ENCODE results near the gene MORC1. TPM values are rescaled to one million over a fixed set of nuclear protein-coding genes. Genes with fewer than 3 reads are reported as not detected.

MORC1 gene
- total RNA-seq, 2 experiments from 2014 or later = not detected

- H3K9me3 Mint-ChIP-seq = peaks cover 3% of the 10 kb centered on the region
- no peaks in the 10 kb centered on the region for H3K36me3 Mint-ChIP-seq
- no peak overlapping the region for H3K4me3 Mint-ChIP-seq
These were observed 60.9 kb downstream of the MORC1 start for GRCh38 chr3:109057056-109057455.

GRCh38 chr3:109050591-109051167 lies 67.3 kb downstream of the MORC1 start:
- ChIA-PET CTCF (interaction anchor here (0.6 to 2.0 kb wide), 5 partner anchors 11 to 328 kb away, joined by 3 to 8 read pairs (median 4); no protein-coding TSS in a partner anchor), POLR2A (no interaction called here)
- Mint-ChIP-seq H3K4me1 (ENCODE audit: low read depth) (no peaks in the 10 kb centered on the region), H3K27ac (no peak overlapping the region), H3K36me3 (no peaks in the 10 kb centered on the region), H3K9me3 (peaks cover 3% of the 10 kb centered on the region), H3K4me3 (no peak overlapping the region), H3K27me3 (peaks cover 5% of the 10 kb centered on the region)
- peak; percentile 20 for DNase-seq
- intact Hi-C loops (cut with micrococcal nuclease) = no loop called here

More at GRCh38 chr3:109057056-109057455, 60.9 kb downstream of the MORC1 start:
- no peak for DNase-seq
- CTCF ChIA-PET = interaction anchor here (1.1 kb wide), 1 partner anchor 33 kb away, joined by 3 read pairs; no protein-coding TSS in a partner anchor
- intact Hi-C loops (cut with micrococcal nuclease) = no loop called here
- H3K27ac Mint-ChIP-seq = no peak overlapping the region
- POLR2A ChIA-PET = no interaction called here
- H3K27me3 Mint-ChIP-seq = peaks cover 24% of the 10 kb centered on the region
- H3K4me1 Mint-ChIP-seq (ENCODE audit: low read depth) = peaks cover 2% of the 10 kb centered on the region

GRCh38 chr3:109047366-109047765 lies 70.6 kb downstream of the MORC1 start:
- H3K4me3 Mint-ChIP-seq = no peak overlapping the region
- H3K4me1 Mint-ChIP-seq (ENCODE audit: low read depth) = no peaks in the 10 kb centered on the region
- DNase-seq = no peak
- ChIA-PET CTCF (interaction anchor here (0.6 to 1.5 kb wide), 2 partner anchors 23 to 35 kb away, joined by 4 to 9 read pairs; no protein-coding TSS in a partner anchor), POLR2A (interaction anchor here (0.6 kb wide), 1 partner anchor 13 kb away, joined by 3 read pairs; no protein-coding TSS in a partner anchor)
- peaks cover under 1% of the 10 kb centered on the region for H3K27me3 Mint-ChIP-seq
- H3K36me3 Mint-ChIP-seq = no peaks in the 10 kb centered on the region
- no peaks in the 10 kb centered on the region for H3K9me3 Mint-ChIP-seq
- no peak overlapping the region for H3K27ac Mint-ChIP-seq
- intact Hi-C loops (cut with micrococcal nuclease) = no loop called here

GRCh38 chr3:109045271-109046040 lies 72.5 kb downstream of the MORC1 start:
- ChIA-PET CTCF (no interaction called here), POLR2A (no interaction called here)
- Mint-ChIP-seq H3K4me1 (ENCODE audit: low read depth) (no peaks in the 10 kb centered on the region), H3K27me3 (no peaks in the 10 kb centered on the region), H3K27ac (no peak overlapping the region), H3K9me3 (no peaks in the 10 kb centered on the region), H3K36me3 (no peaks in the 10 kb centered on the region), H3K4me3 (no peak overlapping the region)
- DNase-seq = no peak
- intact Hi-C loops (cut with micrococcal nuclease) = no loop called here

GRCh38 chr3:109035082-109035481 lies 82.9 kb downstream of the MORC1 start:
- Mint-ChIP-seq H3K27ac (no peak overlapping the region), H3K27me3 (peaks cover 13% of the 10 kb centered on the region), H3K9me3 (no peaks in the 10 kb centered on the region), H3K4me1 (ENCODE audit: low read depth) (no peaks in the 10 kb centered on the region), H3K36me3 (peaks cover 2% of the 10 kb centered on the region), H3K4me3 (no peak overlapping the region)
- intact Hi-C loops (cut with micrococcal nuclease) = no loop called here
- ChIA-PET CTCF (interaction anchor here (4.9 kb wide), 1 partner anchor 12 kb away, joined by 28 read pairs; no protein-coding TSS in a partner anchor), POLR2A (no interaction called here)
- DNase-seq = no peak

GRCh38 chr3:109033000-109033660 lies 84.8 kb downstream of the MORC1 start:
- no peak for DNase-seq
- CTCF ChIA-PET = interaction anchor here (4.9 kb wide), 1 partner anchor 10 kb away, joined by 28 read pairs; no protein-coding TSS in a partner anchor
- peaks cover 2% of the 10 kb centered on the region for H3K36me3 Mint-ChIP-seq
- intact Hi-C loops (cut with micrococcal nuclease) = no loop called here
- no peak overlapping the region for H3K4me3 Mint-ChIP-seq
- no peaks in the 10 kb centered on the region for H3K9me3 Mint-ChIP-seq
- H3K27ac Mint-ChIP-seq = no peak overlapping the region
- H3K27me3 Mint-ChIP-seq = peaks cover 10% of the 10 kb centered on the region
- POLR2A ChIA-PET = no interaction called here
- H3K4me1 Mint-ChIP-seq (ENCODE audit: low read depth) = no peaks in the 10 kb centered on the region

GRCh38 chr3:109028753-109029152 lies 89.2 kb downstream of the MORC1 start:
- DNase-seq = no peak
- Mint-ChIP-seq H3K27ac (no peak overlapping the region), H3K4me3 (no peak overlapping the region), H3K9me3 (no peaks in the 10 kb centered on the region), H3K27me3 (peaks cover 5% of the 10 kb centered on the region), H3K4me1 (ENCODE audit: low read depth) (no peaks in the 10 kb centered on the region), H3K36me3 (no peaks in the 10 kb centered on the region)
- intact Hi-C loops (cut with micrococcal nuclease) = no loop called here
- ChIA-PET POLR2A (no interaction called here), CTCF (no interaction called here)

GRCh38 chr3:109026821-109027220 lies 91.1 kb downstream of the MORC1 start:
- Mint-ChIP-seq H3K27me3 (peaks cover 5% of the 10 kb centered on the region), H3K27ac (no peak overlapping the region)
- CTCF ChIA-PET = interaction anchor here (1.1 to 1.2 kb wide), 2 partner anchors 45 to 56 kb away, joined by 4 to 5 read pairs; no protein-coding TSS in a partner anchor

GRCh38 chr3:109025896-109026295 lies 92.0 kb downstream of the MORC1 start:
- CTCF ChIA-PET = interaction anchor here (0.6 to 3.3 kb wide), 3 partner anchors 46 to 128 kb away, joined by 3 to 51 read pairs (median 4); no protein-coding TSS in a partner anchor
- no peaks in the 10 kb centered on the region for H3K9me3 Mint-ChIP-seq

More at GRCh38 chr3:109026821-109027220, 91.1 kb downstream of the MORC1 start:
- Mint-ChIP-seq H3K36me3 (no peaks in the 10 kb centered on the region), H3K4me1 (ENCODE audit: low read depth) (no peaks in the 10 kb centered on the region), H3K4me3 (no peak overlapping the region), H3K9me3 (no peaks in the 10 kb centered on the region)
- DNase-seq = no peak
- POLR2A ChIA-PET = no interaction called here
- intact Hi-C loops (cut with micrococcal nuclease) = no loop called here

GRCh38 chr3:109023656-109024254 lies 94.2 kb downstream of the MORC1 start:
- ChIA-PET CTCF (interaction anchor here (0.6 to 3.3 kb wide), 47 partner anchors 9 to 1290 kb away, joined by 3 to 51 read pairs (median 3); no protein-coding TSS in a partner anchor), POLR2A (no interaction called here)
- no peak overlapping the region for H3K27ac Mint-ChIP-seq
- H3K9me3 Mint-ChIP-seq = no peaks in the 10 kb centered on the region
- H3K27me3 Mint-ChIP-seq = peaks cover 7% of the 10 kb centered on the region
- H3K4me1 Mint-ChIP-seq (ENCODE audit: low read depth) = no peaks in the 10 kb centered on the region
- DNase-seq = peak; percentile 44
- H3K36me3 Mint-ChIP-seq = no peaks in the 10 kb centered on the region
- intact Hi-C loops (cut with micrococcal nuclease) = loop anchor here (1.0 kb wide), 1 partner anchor 59 kb away; no protein-coding TSS in a partner anchor
- no peak overlapping the region for H3K4me3 Mint-ChIP-seq

More at GRCh38 chr3:109025896-109026295, 92.0 kb downstream of the MORC1 start:
- no peak for DNase-seq
- Mint-ChIP-seq H3K4me3 (no peak overlapping the region), H3K27me3 (peaks cover 5% of the 10 kb centered on the region), H3K36me3 (no peaks in the 10 kb centered on the region), H3K4me1 (ENCODE audit: low read depth) (no peaks in the 10 kb centered on the region), H3K27ac (no peak overlapping the region)
- POLR2A ChIA-PET = interaction anchor here (0.9 kb wide), 1 partner anchor 9 kb away, joined by 3 read pairs; no protein-coding TSS in a partner anchor
- intact Hi-C loops (cut with micrococcal nuclease) = no loop called here

GRCh38 chr3:109023167-109023566 lies 94.8 kb downstream of the MORC1 start:
- H3K4me1 Mint-ChIP-seq (ENCODE audit: low read depth) = no peaks in the 10 kb centered on the region

More at GRCh38 chr3:109023167-109023566, 94.8 kb downstream of the MORC1 start:
- peaks cover 5% of the 10 kb centered on the region for H3K27me3 Mint-ChIP-seq
- H3K27ac Mint-ChIP-seq = no peak overlapping the region
- intact Hi-C loops (cut with micrococcal nuclease) = loop anchor here (1.0 kb wide), 1 partner anchor 59 kb away; no protein-coding TSS in a partner anchor
- no peak overlapping the region for H3K4me3 Mint-ChIP-seq
- ChIA-PET POLR2A (no interaction called here), CTCF (interaction anchor here (0.6 to 3.3 kb wide), 36 partner anchors 10 to 1291 kb away, joined by 3 to 51 read pairs (median 4); no protein-coding TSS in a partner anchor)
- no peak for DNase-seq
- H3K36me3 Mint-ChIP-seq = no peaks in the 10 kb centered on the region
- no peaks in the 10 kb centered on the region for H3K9me3 Mint-ChIP-seq

Measured in activated CD4-positive, alpha-beta memory T cell treated with anti-CD3 and anti-CD28 coated beads for 36 hours (primary cell).